GM13977 (cell line): Measurements from ENCODE around the gene ZNHIT2.
A peak's percentile ranks its signal among the peaks of the same experiment; 100 is the strongest.

Experiments used
- DNase-seq: peaks from one replicate; pipeline ENCODE4 v3.0.0; 2012; ENCODE audit warnings: low spot score
- in situ Hi-C: fragments of 300-500 bp; cut with MboI; formaldehyde crosslinking; loops from one replicate; pipeline ENCODE4 v1.12.0; 2022; ENCODE audit warnings: low sequenced_read_pairs, low pct_unique_long_range_greater_than_20kb, mixed read lengths, inconsistent platforms; ENCODE audit not compliant: unreplicated experiment
- TF ChIP-seq, protein P1 (sequence below): IDR thresholded peaks from 2 replicates; pipeline ENCODE4 v1.5.1; 2012; ENCODE audit warnings: mild to moderate bottlenecking, control low read depth; ENCODE audit not compliant: insufficient read depth; ENCODE audit errors: extremely low read depth, missing control alignments

ZNHIT2 gene

GRCh38 chr11:65110354-65110861 lies 7.1 kb downstream of the ZNHIT2 start:
- in situ Hi-C loops = no loop called here
- TF ChIP-seq, protein P1, sequence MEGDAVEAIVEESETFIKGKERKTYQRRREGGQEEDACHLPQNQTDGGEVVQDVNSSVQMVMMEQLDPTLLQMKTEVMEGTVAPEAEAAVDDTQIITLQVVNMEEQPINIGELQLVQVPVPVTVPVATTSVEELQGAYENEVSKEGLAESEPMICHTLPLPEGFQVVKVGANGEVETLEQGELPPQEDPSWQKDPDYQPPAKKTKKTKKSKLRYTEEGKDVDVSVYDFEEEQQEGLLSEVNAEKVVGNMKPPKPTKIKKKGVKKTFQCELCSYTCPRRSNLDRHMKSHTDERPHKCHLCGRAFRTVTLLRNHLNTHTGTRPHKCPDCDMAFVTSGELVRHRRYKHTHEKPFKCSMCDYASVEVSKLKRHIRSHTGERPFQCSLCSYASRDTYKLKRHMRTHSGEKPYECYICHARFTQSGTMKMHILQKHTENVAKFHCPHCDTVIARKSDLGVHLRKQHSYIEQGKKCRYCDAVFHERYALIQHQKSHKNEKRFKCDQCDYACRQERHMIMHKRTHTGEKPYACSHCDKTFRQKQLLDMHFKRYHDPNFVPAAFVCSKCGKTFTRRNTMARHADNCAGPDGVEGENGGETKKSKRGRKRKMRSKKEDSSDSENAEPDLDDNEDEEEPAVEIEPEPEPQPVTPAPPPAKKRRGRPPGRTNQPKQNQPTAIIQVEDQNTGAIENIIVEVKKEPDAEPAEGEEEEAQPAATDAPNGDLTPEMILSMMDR = peak; percentile 92
- peak; percentile 94 for DNase-seq

DNA sequence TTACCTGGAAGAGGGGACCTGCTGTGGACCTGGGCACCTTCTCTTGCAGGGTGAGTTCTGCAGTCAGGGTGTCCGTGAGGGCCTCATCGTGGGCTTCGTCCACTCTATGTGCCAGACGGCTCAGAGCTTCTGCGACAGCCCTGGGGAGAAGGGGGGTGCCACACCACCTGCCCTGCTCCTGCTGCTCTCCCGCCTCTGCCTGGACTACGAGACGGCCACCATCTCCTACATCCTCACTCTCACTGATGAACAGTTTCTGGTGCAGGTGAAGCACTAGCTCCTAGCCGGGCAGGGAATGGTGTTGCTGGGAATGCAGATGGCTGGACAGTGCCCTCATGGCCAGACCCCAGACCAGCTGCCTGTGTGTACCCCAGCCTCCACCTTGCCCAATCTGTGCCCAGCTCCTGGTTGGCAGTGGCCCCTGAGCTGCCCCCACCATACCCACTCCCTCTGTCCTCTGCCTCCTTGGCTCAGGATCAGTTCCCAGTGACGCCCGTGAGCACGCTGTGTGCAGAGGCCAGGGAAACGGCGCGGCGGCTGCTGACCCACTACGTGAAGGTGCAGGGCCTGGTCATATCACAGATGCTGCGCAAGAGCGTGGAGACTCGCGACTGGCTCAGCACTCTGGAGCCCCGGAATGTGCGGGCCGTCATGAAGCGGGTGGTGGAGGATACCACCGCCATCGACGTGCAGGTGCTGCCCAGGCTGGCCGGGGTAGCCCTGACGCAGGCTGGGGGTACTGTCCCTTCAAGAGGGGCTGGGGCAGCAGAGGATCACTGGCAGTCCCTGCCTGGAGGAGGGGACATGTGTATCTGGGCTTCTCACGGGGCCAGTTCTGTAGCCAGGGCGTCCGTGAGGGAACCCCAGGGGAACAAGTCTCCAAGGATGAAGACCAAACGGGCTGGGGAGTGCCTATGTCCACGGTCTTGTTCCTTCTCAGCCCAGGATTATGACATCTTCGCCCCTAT lies 8.0 kb downstream of the ZNHIT2 start:
- in situ Hi-C loops = no loop called here
- TF ChIP-seq, protein P1 = no peak

DNA sequence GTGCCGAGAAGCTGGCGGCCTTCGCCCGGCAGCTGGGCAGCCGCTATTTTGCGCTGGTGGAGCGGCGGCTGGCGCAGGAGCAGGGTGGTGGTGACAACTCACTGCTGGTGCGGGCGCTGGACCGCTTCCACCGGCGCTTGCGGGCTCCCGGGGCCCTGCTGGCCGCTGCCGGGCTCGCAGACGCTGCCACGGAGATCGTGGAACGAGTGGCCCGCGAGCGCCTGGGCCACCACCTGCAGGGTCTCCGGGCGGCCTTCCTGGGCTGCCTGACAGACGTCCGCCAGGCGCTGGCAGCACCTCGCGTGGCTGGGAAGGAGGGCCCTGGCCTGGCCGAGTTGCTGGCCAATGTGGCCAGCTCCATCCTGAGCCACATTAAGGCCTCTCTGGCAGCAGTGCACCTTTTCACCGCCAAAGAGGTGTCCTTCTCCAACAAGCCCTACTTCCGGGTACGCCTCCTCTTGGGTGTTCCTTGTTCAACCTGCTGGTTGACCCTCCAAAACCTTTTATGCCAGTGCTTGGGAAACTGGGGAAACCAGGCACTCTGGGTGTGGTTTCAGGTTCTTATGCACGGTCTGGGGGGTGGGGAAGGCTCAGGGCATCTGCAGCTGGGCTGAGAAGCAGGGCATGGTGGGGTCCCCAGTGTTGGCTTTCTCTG lies 8.9 kb downstream of the ZNHIT2 start:
- TF ChIP-seq, protein P1 = no peak
- no peak for DNase-seq
- in situ Hi-C loops = no loop called here

More for the DNA sequence above, 8.0 kb downstream of the ZNHIT2 start:
- DNase-seq = no peak

DNA sequence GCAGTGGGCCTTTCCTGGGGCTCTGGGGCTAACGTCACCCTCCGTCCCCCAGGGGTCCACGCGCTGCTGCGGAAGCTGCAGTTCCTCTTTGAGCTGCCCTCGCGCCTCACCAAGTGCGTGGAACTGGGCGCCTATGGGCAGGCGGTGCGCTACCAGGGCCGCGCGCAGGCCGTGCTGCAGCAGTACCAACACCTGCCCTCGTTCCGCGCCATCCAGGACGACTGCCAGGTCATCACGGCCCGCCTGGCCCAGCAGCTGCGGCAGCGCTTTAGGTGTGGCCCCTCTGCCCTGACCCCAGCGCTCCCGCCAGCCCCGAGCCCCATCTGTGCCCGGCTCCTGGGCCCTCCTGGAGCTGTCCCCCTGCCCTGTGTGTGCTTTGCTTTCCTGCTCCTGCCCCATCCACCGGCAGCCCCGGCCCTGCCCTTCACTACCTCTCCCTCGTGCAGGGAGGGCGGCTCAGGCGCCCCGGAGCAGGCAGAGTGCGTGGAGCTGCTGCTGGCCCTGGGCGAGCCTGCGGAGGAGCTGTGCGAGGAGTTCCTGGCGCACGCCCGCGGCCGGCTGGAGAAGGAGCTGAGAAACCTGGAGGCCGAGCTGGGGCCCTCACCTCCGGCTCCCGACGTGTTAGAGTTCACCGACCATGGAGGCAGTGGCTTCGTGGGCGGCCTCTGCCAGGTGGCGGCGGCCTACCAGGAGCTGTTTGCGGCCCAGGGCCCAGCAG lies 9.6 kb downstream of the ZNHIT2 start:
- TF ChIP-seq, protein P1 = no peak
- DNase-seq = no peak
- in situ Hi-C loops = no loop called here

DNA sequence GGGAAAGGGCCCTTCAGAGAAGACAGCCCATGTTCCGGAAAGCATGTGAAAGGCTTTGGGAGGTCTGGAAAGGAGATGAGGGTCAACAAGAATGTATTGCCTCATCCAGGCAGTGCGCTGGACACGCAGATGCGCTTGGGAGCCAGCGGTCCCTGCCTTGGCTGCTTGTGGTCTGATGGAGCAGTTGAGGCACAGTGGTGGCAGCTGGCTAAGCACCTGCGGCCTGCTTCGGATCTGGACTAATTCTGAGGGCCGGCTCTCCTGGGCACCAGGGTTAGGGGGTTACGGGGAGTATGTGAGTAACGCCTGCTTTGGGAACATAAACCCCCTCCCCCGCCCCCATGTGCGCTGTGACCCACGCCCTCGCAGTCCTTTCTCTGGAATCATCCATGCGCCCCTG lies 10.4 kb downstream of the ZNHIT2 start:
- TF ChIP-seq, protein P1 = no peak
- in situ Hi-C loops = no loop called here
- no peak for DNase-seq

GRCh38 chr11:65104628-65105027 lies 12.9 kb downstream of the ZNHIT2 start:
- in situ Hi-C loops = no loop called here

More at GRCh38 chr11:65104628-65105027, 12.9 kb downstream of the ZNHIT2 start:
- TF ChIP-seq, protein P1 = no peak
- DNase-seq = no peak
